ENCODE data around the gene CDC73. TPM values are rescaled to one million over a fixed set of nuclear protein-coding genes. Genes with fewer than 3 reads are reported as not detected.

Gene CDC73
- total and polyA plus RNA-seq, 9 of the 15 experiments (the other 6 are each of a cell fraction or from before 2014, with no cell fraction given), result 19.0 to 61.7 (median 30.1) TPM

- DNase-seq (ENCODE audit: extremely low read depth in 1 of 4, low spot score in 3 of 4), result no peak
- CTCF ChIA-PET (ENCODE audit: low intra/inter-chr PET ratio), result no interaction called here
- POLR2A ChIA-PET, result no interaction called here
- no peak for TF ChIP-seq SRSF3 (IDR thresholded peaks at IDR 0.05; ENCODE audit: insufficient read depth, low read length)
- TF ChIP-seq HMG20B (CRISPR knock-in tag; IDR thresholded peaks at IDR 0.05), result no peak
- no peak for TF ChIP-seq STAT5B (CRISPR knock-in tag; IDR thresholded peaks at IDR 0.05)
- TF ChIP-seq CBFA2T2 (conservative IDR thresholded peaks at IDR 0.05), result no peak
- no peak for TF ChIP-seq CUX1 (CRISPR knock-in tag; IDR thresholded peaks at IDR 0.05)
- no peak for TF ChIP-seq FOSL1 (tag; conservative IDR thresholded peaks at IDR 0.05)
- no peak for TF ChIP-seq PML (IDR thresholded peaks at IDR 0.05; ENCODE audit: low read length)
- no peak for TF ChIP-seq ARID2 (IDR thresholded peaks at IDR 0.05)
- TF ChIP-seq SMARCB1 (IDR thresholded peaks at IDR 0.05; ENCODE audit: insufficient read length, low read depth), result no peak
- TF ChIP-seq E4F1 (CRISPR knock-in tag; IDR thresholded peaks at IDR 0.05; ENCODE audit: borderline replicate concordance), result no peak
- TF ChIP-seq CTCFL (IDR thresholded peaks at IDR 0.05; ENCODE audit: borderline replicate concordance, insufficient read depth, low read depth, low read length, poor library complexity, severe bottlenecking), result no peak
- TF ChIP-seq SETDB1 (IDR thresholded peaks at IDR 0.05; ENCODE audit: low read length), result no peak
- TF ChIP-seq ZNF146 (CRISPR knock-in tag; IDR thresholded peaks at IDR 0.05; ENCODE audit: unreplicated experiment), result no peak
These were observed 57.3 kb downstream of the CDC73 start for GRCh38 chr1:193179094-193179493.

More at GRCh38 chr1:193179094-193179493, 57.3 kb downstream of the CDC73 start:
- Histone ChIP-seq H4K20me1 (replicated peaks; ENCODE audit: control insufficient read depth, insufficient read depth, low read length) (no peaks in the 10 kb centered on the region), H3K79me2 (ENCODE audit: control insufficient read depth, insufficient read depth, low read length) (peaks cover 47% of the 10 kb centered on the region), H3K9me1 (ENCODE audit: control insufficient read depth, insufficient read depth, low read length) (no peaks in the 10 kb centered on the region), H3K27ac (ENCODE audit: extremely low read depth, low read depth, low read length) (no peak overlapping the region), H3K4me2 (ENCODE audit: insufficient read depth, low read length) (no peak overlapping the region), H3K9me3 (replicated peaks; ENCODE audit: control insufficient read depth, insufficient read depth, low read depth, low read length) (no peaks in the 10 kb centered on the region), H2AFZ (ENCODE audit: low read depth, low read length) (no peak overlapping the region), H3K36me3 (ENCODE audit: control insufficient read depth, insufficient read depth, low read length) (peaks cover 8% of the 10 kb centered on the region; the same call in 2 of the 3 replicates), H3K9ac (ENCODE audit: insufficient read depth in 1 of 2, low read depth in 2 of 2, low read length in 2 of 2) (no peak overlapping the region), H3K27me3 (ENCODE audit: control insufficient read depth in 2 of 2, insufficient read depth in 2 of 2, low read length in 2 of 2) (no peaks in the 10 kb centered on the region), H3K4me1 (replicated peaks in 1 of 2; ENCODE audit: control insufficient read depth in 2 of 2, insufficient read depth in 2 of 2, low read length in 2 of 2) (no peaks in the 10 kb centered on the region), H3K4me3 (no peak overlapping the region)
- no TSS peak for BruUV-seq (replicated peaks)
- in situ Hi-C loops (cut with MboI) (no loop called here), intact Hi-C loops (cut with micrococcal nuclease) (no loop called here)
- ATAC-seq (no peak), FAIRE-seq (no peak)
- WGBS (ENCODE audit: insufficient coverage, low coverage, missing lambda C conversion rate), result 66% methylated on average over 4 of the region's 4 CpGs
